SK-N-SH (cell line): ENCODE measurements around the gene CSH2. TPM values are rescaled to one million over a fixed set of nuclear protein-coding genes. Genes with fewer than 3 reads are reported as not detected.

Source experiments
- CTCF ChIA-PET: fragments of 300-600, 350-600 bp; formaldehyde crosslinking; extraction: SDS; loops from one replicate; lab custom pipeline; 2021; lab: Yijun Ruan, JAX
- POLR2A ChIA-PET: fragments of 350-600 bp; sonication (Branson Sonifier 250); formaldehyde crosslinking; extraction: SDS; loops from one replicate; lab custom pipeline; 2020; ENCODE audit warnings: antibody characterized with exemption, inconsistent platforms; lab: Yijun Ruan, JAX
- DNase-seq: peaks from one replicate; pipeline ENCODE4 v3.0.0; 2012
- H2AFZ ChIP-seq: fragments of 200-600 bp; sonication (generic); 2 replicates; pipeline ENCODE4 v1.8.1; 2016; ENCODE audit warnings: antibody characterized with exemption, mild to moderate bottlenecking, low read depth
- H3F3A ChIP-seq: fragments of 200-600 bp; sonication (generic); replicated peaks from 2 replicates; pipeline ENCODE3; 2016; ENCODE audit warnings: antibody characterized with exemption, mild to moderate bottlenecking; ENCODE audit not compliant: insufficient read depth
- H3K27ac ChIP-seq, 2 experiments: fragments of 200-500 bp in 1 of 2; fragments of 200-600 bp in 1 of 2; sonication (Bioruptor generic) in 1 of 2; sonication (generic), shearing (Covaris generic) in 1 of 2; 2 replicates each; pipeline versions ENCODE4 v1.5.1 to v1.6.1; 2014 to 2016; ENCODE audit warnings: low read depth in 2 of 2, inconsistent platforms in 1 of 2, low read length in 1 of 2, mild to moderate bottlenecking in 1 of 2, mixed read lengths in 1 of 2
- H3K27me3 ChIP-seq: fragments of 200-600 bp; sonication (generic), shearing (Covaris generic); 2 replicates; pipeline ENCODE4 v1.6.1; 2016; ENCODE audit warnings: mixed run types; ENCODE audit not compliant: insufficient read depth
- H3K36me3 ChIP-seq, 2 experiments: fragments of 200-500 bp in 1 of 2; fragments of 200-600 bp in 1 of 2; sonication (Bioruptor generic) in 1 of 2; sonication (generic) in 1 of 2; replicated peaks in 1 of 2; 2 replicates each; pipeline versions ENCODE3 to v1.5.1; 2014 to 2016; ENCODE audit warnings: low read length in 1 of 2, mild to moderate bottlenecking in 1 of 2; ENCODE audit not compliant: insufficient read depth in 2 of 2, control insufficient read depth in 1 of 2
- H3K4me1 ChIP-seq, 2 experiments: fragments of 200-500 bp in 1 of 2; fragments of 200-600 bp in 1 of 2; sonication (Bioruptor generic) in 1 of 2; sonication (generic), shearing (Covaris generic) in 1 of 2; 2 replicates each; pipeline versions ENCODE4 v1.5.1 to v1.6.1; 2014 to 2016; ENCODE audit warnings: low read depth in 1 of 2, low read length in 1 of 2, mixed run types in 1 of 2; ENCODE audit not compliant: insufficient read depth in 2 of 2, control insufficient read depth in 1 of 2
- H3K4me2 ChIP-seq: fragments of 200-600 bp; sonication (generic), shearing (Covaris generic); 2 replicates; pipeline ENCODE4 v1.6.1; 2017; ENCODE audit warnings: mixed run types
- H3K4me3 ChIP-seq, 2 experiments: fragments of 200-500 bp in 1 of 2; fragments of 200-600 bp in 1 of 2; sonication (Bioruptor generic) in 1 of 2; sonication (generic), shearing (Covaris generic) in 1 of 2; 2 replicates each; pipeline versions ENCODE4 v1.5.1 to v1.8.1; 2014 to 2016; ENCODE audit warnings: low read depth in 2 of 2, inconsistent platforms in 1 of 2, low read length in 1 of 2, mild to moderate bottlenecking in 1 of 2, mixed read lengths in 1 of 2, moderate library complexity in 1 of 2
- H3K79me2 ChIP-seq: fragments of 200-600 bp; sonication (generic); 2 replicates; pipeline ENCODE4 v1.8.1; 2017; ENCODE audit warnings: mild to moderate bottlenecking; ENCODE audit not compliant: insufficient read depth
- H3K9ac ChIP-seq: fragments of 200-600 bp; sonication (generic); 2 replicates; pipeline ENCODE4 v1.6.1; 2017; ENCODE audit warnings: mixed run types
- H3K9me2 ChIP-seq: fragments of 200-600 bp; sonication (generic); 2 replicates; pipeline ENCODE4 v1.6.1; 2017; ENCODE audit warnings: mixed run types
- H3K9me3 ChIP-seq: fragments of 200-600 bp; sonication (generic); 2 replicates; pipeline ENCODE4 v1.6.1; 2017; ENCODE audit warnings: mixed run types, mild to moderate bottlenecking, moderate library complexity
- H4K20me1 ChIP-seq: fragments of 200-600 bp; sonication (generic); 2 replicates; pipeline ENCODE4 v1.6.1; 2017; ENCODE audit warnings: mild to moderate bottlenecking, mixed run types; ENCODE audit not compliant: insufficient read depth
- EZH2phosphoT487 ChIP-seq: fragments of 200-600 bp; sonication (generic); IDR thresholded peaks from 2 replicates; pipeline ENCODE4 v1.6.1; 2017; ENCODE audit warnings: low read depth, mixed run types, mild to moderate bottlenecking, antibody characterized with exemption, moderate library complexity, borderline replicate concordance
- FOXM1 ChIP-seq: IDR thresholded peaks from 2 replicates; pipeline ENCODE4 v1.4.0; 2012; ENCODE audit warnings: low read depth, mild to moderate bottlenecking
- GABPA ChIP-seq: IDR thresholded peaks from 2 replicates; pipeline ENCODE4 v1.4.0; 2012; ENCODE audit warnings: low read depth, mild to moderate bottlenecking
- MEF2A ChIP-seq: IDR thresholded peaks from 2 replicates; pipeline ENCODE4 v1.4.0; 2012; ENCODE audit warnings: low read depth, borderline replicate concordance
- NRF1 ChIP-seq: IDR thresholded peaks from 2 replicates; pipeline ENCODE4 v1.6.1; 2012; ENCODE audit warnings: low read depth, mild to moderate bottlenecking, low read length
- POLR2AphosphoS5 ChIP-seq: IDR thresholded peaks from 2 replicates; pipeline ENCODE4 v1.6.1; 2012; ENCODE audit warnings: low read depth, low read length
- RAD21 ChIP-seq: IDR thresholded peaks from 2 replicates; pipeline ENCODE4 v1.6.1; 2012; ENCODE audit warnings: mild to moderate bottlenecking, low read length
- TAF1 ChIP-seq: IDR thresholded peaks from 2 replicates; pipeline ENCODE4 v1.6.1; 2012; ENCODE audit warnings: low read depth, mild to moderate bottlenecking, low read length, moderate library complexity, borderline replicate concordance
- polyA plus RNA-seq, 3 experiments: library from polyadenylated mRNA; depleted of rRNA; stranded (reverse); fragments of >200 nt; gene quantifications; 2 replicates each; pipeline ENCODE4 v1.2.3, GENCODE V29; 2012
- small RNA-seq, 7 experiments: library from RNA; depleted of rRNA; stranded (forward); fragments of <200 nt; gene quantifications; one replicate each; pipeline ENCODE3, GENCODE V24; 2012
- TF ChIP-seq, protein P1 (sequence below): IDR thresholded peaks from 2 replicates; pipeline ENCODE4 v1.4.0; 2012; ENCODE audit warnings: low read depth, borderline replicate concordance
- TF ChIP-seq, protein P2 (sequence below): fragments of 200-600 bp; sonication (generic); IDR thresholded peaks from 2 replicates; pipeline ENCODE4 v1.6.1; 2017; ENCODE audit warnings: antibody characterized with exemption, mild to moderate bottlenecking, moderate library complexity
- TF ChIP-seq, protein P3 (sequence below): IDR thresholded peaks from 2 replicates; pipeline ENCODE4 v1.6.1; 2012; ENCODE audit warnings: mild to moderate bottlenecking, low read depth, low read length, moderate library complexity
- TF ChIP-seq, protein P4 (sequence below): IDR thresholded peaks from 2 replicates; pipeline ENCODE4 v1.4.0; 2012; ENCODE audit warnings: low read depth, borderline replicate concordance

CSH2 gene
- polyA plus RNA-seq, 1 of the 3 experiments (the other 2 are of a cell fraction): not detected

DNA sequence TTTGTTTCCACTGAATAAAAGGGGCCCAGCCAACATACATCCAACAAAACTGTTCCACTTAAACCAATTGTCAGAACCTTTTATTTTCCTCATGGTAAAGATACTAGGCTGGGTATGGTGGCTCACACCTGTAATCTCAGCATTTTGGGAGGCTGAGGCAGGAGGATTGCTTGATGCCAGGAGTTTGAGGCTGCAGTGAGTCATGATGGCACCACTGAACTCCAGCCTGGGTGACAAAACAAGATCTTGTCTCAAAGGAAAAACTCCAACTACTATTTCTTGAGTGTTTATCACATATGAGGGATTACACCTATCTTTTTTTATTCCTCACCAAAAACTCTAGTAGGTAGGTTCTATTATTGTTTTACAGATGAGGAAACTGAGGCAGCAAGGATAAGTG, 50.9 kb downstream of the CSH2 start:
- H4K20me1 ChIP-seq: peaks cover 22% of the 10 kb centered on the region; the same call in 1 of the 2 replicates
- ChIA-PET POLR2A (interaction anchor here (1.2 to 1.9 kb wide), 3 partner anchors 12 to 21 kb away, joined by 3 to 4 read pairs (median 4); no protein-coding TSS in a partner anchor), CTCF (interaction anchor here (2.8 kb wide), 1 partner anchor 10 kb away, joined by 9 read pairs; no protein-coding TSS in a partner anchor)
- no peak overlapping the region for H3K4me2 ChIP-seq
- peaks cover 56% of the 10 kb centered on the region for H3F3A ChIP-seq
- no peak overlapping the region for H3K27ac ChIP-seq
- no peaks in the 10 kb centered on the region for H3K27me3 ChIP-seq
- TF ChIP-seq GABPA (no peak), RAD21 (no peak), NRF1 (no peak), TAF1 (no peak), POLR2AphosphoS5 (no peak), FOXM1 (no peak), EZH2phosphoT487 (no peak), MEF2A (no peak)
- TF ChIP-seq, protein P1, sequence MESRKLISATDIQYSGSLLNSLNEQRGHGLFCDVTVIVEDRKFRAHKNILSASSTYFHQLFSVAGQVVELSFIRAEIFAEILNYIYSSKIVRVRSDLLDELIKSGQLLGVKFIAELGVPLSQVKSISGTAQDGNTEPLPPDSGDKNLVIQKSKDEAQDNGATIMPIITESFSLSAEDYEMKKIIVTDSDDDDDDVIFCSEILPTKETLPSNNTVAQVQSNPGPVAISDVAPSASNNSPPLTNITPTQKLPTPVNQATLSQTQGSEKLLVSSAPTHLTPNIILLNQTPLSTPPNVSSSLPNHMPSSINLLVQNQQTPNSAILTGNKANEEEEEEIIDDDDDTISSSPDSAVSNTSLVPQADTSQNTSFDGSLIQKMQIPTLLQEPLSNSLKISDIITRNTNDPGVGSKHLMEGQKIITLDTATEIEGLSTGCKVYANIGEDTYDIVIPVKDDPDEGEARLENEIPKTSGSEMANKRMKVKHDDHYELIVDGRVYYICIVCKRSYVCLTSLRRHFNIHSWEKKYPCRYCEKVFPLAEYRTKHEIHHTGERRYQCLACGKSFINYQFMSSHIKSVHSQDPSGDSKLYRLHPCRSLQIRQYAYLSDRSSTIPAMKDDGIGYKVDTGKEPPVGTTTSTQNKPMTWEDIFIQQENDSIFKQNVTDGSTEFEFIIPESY: no peak
- TF ChIP-seq, protein P2, sequence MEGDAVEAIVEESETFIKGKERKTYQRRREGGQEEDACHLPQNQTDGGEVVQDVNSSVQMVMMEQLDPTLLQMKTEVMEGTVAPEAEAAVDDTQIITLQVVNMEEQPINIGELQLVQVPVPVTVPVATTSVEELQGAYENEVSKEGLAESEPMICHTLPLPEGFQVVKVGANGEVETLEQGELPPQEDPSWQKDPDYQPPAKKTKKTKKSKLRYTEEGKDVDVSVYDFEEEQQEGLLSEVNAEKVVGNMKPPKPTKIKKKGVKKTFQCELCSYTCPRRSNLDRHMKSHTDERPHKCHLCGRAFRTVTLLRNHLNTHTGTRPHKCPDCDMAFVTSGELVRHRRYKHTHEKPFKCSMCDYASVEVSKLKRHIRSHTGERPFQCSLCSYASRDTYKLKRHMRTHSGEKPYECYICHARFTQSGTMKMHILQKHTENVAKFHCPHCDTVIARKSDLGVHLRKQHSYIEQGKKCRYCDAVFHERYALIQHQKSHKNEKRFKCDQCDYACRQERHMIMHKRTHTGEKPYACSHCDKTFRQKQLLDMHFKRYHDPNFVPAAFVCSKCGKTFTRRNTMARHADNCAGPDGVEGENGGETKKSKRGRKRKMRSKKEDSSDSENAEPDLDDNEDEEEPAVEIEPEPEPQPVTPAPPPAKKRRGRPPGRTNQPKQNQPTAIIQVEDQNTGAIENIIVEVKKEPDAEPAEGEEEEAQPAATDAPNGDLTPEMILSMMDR: no peak
- TF ChIP-seq, protein P3, sequence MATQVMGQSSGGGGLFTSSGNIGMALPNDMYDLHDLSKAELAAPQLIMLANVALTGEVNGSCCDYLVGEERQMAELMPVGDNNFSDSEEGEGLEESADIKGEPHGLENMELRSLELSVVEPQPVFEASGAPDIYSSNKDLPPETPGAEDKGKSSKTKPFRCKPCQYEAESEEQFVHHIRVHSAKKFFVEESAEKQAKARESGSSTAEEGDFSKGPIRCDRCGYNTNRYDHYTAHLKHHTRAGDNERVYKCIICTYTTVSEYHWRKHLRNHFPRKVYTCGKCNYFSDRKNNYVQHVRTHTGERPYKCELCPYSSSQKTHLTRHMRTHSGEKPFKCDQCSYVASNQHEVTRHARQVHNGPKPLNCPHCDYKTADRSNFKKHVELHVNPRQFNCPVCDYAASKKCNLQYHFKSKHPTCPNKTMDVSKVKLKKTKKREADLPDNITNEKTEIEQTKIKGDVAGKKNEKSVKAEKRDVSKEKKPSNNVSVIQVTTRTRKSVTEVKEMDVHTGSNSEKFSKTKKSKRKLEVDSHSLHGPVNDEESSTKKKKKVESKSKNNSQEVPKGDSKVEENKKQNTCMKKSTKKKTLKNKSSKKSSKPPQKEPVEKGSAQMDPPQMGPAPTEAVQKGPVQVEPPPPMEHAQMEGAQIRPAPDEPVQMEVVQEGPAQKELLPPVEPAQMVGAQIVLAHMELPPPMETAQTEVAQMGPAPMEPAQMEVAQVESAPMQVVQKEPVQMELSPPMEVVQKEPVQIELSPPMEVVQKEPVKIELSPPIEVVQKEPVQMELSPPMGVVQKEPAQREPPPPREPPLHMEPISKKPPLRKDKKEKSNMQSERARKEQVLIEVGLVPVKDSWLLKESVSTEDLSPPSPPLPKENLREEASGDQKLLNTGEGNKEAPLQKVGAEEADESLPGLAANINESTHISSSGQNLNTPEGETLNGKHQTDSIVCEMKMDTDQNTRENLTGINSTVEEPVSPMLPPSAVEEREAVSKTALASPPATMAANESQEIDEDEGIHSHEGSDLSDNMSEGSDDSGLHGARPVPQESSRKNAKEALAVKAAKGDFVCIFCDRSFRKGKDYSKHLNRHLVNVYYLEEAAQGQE: no peak
- TF ChIP-seq, protein P4, sequence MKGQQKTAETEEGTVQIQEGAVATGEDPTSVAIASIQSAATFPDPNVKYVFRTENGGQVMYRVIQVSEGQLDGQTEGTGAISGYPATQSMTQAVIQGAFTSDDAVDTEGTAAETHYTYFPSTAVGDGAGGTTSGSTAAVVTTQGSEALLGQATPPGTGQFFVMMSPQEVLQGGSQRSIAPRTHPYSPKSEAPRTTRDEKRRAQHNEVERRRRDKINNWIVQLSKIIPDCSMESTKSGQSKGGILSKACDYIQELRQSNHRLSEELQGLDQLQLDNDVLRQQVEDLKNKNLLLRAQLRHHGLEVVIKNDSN: no peak
- no peak overlapping the region for H3K4me3 ChIP-seq
- no peaks in the 10 kb centered on the region for H3K9me3 ChIP-seq
- H2AFZ ChIP-seq: no peak overlapping the region
- H3K9me2 ChIP-seq: no peaks in the 10 kb centered on the region
- H3K79me2 ChIP-seq: peaks cover 39% of the 10 kb centered on the region
- H3K9ac ChIP-seq: no peak overlapping the region
- no peak for DNase-seq
- H3K36me3 ChIP-seq: peaks cover 77 to 81% of the 10 kb centered on the region in 2 experiments
- H3K4me1 ChIP-seq: peaks cover 6 to 18% of the 10 kb centered on the region in 2 experiments; a peak in 2 of 4 replicates

Small RNA genes lying within 50 kb of the gene (small RNA-seq; reads per million reads assigned to genes)
- 0 reads per million in 7 experiments for gene AC040958.1
- gene AC127029.1: 0 reads per million in 7 experiments
- gene GH1: 0 reads per million in 7 experiments

Other genes with a start within 250 kb of the CSH2 start
- 75.1 and 78.0 TPM in 2 replicates for gene LIMD2, start 173.6 kb downstream of the CSH2 start, polyA plus RNA-seq (2012; rRNA removed)
- gene STRADA, start 131.9 kb downstream of the CSH2 start, polyA plus RNA-seq (2012; rRNA removed): 37.3 and 45.0 TPM in 2 replicates
- gene CCDC47, start 100.1 kb downstream of the CSH2 start, polyA plus RNA-seq (2012; rRNA removed): 76.6 and 90.7 TPM in 2 replicates
- 115 and 143 TPM in 2 replicates for gene DDX42, start 99.5 kb downstream of the CSH2 start, polyA plus RNA-seq (2012; rRNA removed)
- 424 and 468 TPM in 2 replicates for gene PSMC5, start 46.2 kb downstream of the CSH2 start, polyA plus RNA-seq (2012; rRNA removed)
- 148 and 180 TPM in 2 replicates for gene FTSJ3, start 46.0 kb downstream of the CSH2 start, polyA plus RNA-seq (2012; rRNA removed)
- gene SMARCD2, start 31.0 kb downstream of the CSH2 start, polyA plus RNA-seq (2012; rRNA removed): 89.1 and 106 TPM in 2 replicates
- gene GH2, start 8.3 kb upstream of the CSH2 start, polyA plus RNA-seq (2012; rRNA removed): not detected in 2 replicates
- not detected in 2 replicates for gene CSH1, start 22.9 kb upstream of the CSH2 start, polyA plus RNA-seq (2012; rRNA removed)
- not detected in 2 replicates for gene CSHL1, start 37.6 kb upstream of the CSH2 start, polyA plus RNA-seq (2012; rRNA removed)
- gene GH1, start 45.2 kb upstream of the CSH2 start, polyA plus RNA-seq (2012; rRNA removed): not detected in 2 replicates
- 0.06 and 0.10 TPM in 2 replicates for gene CD79B, start 58.7 kb upstream of the CSH2 start, polyA plus RNA-seq (2012; rRNA removed)
- gene SCN4A, start 99.2 kb upstream of the CSH2 start, polyA plus RNA-seq (2012; rRNA removed): not detected in 2 replicates
- gene PRR29, start 124.7 kb upstream of the CSH2 start, polyA plus RNA-seq (2012; rRNA removed): 2.5 and 2.7 TPM in 2 replicates
- 0.08 TPM in 1 of 2 replicates, not detected in the other for gene ICAM2, start 147.0 kb upstream of the CSH2 start, polyA plus RNA-seq (2012; rRNA removed)